ENCODE data around the gene LRRC27.
"Not testable (repeated sequence)": the region's sequence is repeated elsewhere in the genome, so short reads cannot be mapped to it uniquely, and the experiment has no call there.

The LRRC27 gene

DNA sequence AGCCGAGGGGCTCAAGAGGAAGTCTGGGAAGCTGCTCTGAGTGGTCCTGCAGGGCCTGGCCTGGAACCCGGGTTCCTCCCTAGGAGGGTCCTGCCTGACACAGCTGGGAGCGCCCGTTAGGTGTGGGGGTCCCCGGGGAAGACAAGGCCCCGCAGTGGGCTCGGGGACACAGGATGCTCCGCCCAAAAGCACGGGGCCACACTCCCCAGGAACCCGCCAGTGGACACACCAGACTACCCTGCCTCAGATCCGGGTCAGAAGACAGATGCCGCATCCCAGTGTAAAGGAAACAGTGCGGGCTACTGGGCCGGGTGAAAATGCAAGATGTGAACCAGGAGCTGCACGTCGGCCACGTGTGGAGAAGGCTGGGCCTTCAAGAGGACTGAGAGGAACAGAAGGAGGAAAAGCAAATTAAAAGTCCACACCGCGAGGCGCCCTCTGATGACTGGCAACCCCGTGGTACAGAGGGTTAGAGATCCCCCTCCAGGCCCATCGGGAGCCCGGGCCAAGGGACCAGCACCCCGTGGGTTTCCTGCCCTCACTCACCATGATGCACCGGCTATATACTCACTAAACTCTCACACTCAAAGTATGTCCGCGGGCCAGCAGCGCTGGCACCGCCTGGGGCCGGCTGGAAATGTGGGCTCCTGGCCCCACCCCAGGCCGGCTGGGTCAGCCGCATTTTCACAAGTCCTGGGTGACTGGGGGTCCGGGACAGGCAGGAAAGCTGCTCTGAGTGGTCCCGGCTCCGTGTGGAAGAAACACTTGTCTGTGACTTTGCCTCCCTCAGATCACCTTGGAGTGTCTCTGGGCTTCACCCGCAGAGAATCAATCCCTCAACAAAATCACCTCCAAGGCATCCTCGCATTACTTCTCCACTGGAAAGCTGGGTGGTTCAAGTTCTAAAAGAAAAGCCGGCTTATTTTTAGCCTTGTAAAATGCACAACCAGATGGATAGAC is 30.3 kb upstream of the LRRC27 start:
- no peak for DNase-seq

- DNase-seq, result no peak
These were observed 29.3 kb upstream of the LRRC27 start for GRCh38 chr10:132302421-132303310.

GRCh38 chr10:132303361-132304115 is 28.5 kb upstream of the LRRC27 start:
- DNase-seq, result no peak

GRCh38 chr10:132304756-132305509 is 27.1 kb upstream of the LRRC27 start:
- DNase-seq, result no peak

DNA sequence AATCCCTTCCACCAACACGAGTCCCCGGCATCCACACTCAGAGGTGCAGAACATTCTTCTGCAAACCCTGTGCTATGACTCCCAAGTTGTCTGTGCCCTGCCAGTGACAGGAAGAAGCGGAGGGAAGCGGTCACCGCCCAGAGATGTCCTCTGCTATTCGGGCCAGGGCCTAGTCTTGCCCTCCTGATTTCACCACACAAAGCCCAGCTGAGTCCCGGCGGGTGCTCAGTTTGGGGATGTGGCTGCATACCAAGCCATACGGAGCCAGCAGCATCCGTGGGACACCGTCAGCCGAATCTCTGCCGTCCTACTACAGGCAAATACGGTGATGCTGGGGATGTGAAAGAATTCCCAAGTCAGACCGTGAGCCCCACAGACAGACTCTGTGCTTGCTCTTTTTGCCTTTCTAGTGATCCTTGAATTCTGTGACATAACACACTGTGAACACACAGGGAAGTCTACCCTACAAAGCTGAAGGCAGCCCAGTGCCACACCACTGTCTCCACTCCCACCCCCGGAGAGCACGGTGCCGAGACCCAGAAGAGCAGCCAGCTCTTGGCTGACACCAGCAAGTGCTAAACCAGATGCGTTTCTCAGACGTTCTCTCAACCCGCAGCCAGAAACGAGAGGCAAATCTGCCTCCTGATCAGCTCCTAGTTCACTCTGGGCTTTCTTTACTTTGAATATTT is 26.2 kb upstream of the LRRC27 start:
- DNase-seq, result no peak

DNA sequence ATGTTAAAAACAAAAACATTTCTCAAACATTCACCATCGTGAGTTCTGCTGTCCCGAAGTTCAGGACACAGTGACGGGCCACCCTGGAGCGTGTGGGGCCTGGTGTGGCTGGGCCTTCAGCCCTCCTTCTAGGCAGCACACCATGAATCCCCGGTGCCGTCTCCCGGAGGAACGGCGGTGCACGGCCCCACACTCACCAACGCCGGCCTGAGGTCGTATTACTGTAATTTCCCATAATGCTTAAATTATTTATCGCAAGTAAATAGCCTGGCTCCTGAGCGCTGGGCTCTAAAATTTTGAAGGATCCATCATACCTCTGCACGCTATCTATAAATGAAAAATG is 25.7 kb upstream of the LRRC27 start:
- DNase-seq, result no peak

- DNase-seq, result peak; percentile 42
These were observed 24.9 kb upstream of the LRRC27 start for GRCh38 chr10:132306864-132307751.

- peak; percentile 92 for DNase-seq
These were observed 24.0 kb upstream of the LRRC27 start, which contains the start of gene STK32C for GRCh38 chr10:132307823-132308586. Gene STK32C, minus strand, starts transcription at chr10:132307950. Its CDS starts 117 bp downstream, at chr10:132307833.

DNA sequence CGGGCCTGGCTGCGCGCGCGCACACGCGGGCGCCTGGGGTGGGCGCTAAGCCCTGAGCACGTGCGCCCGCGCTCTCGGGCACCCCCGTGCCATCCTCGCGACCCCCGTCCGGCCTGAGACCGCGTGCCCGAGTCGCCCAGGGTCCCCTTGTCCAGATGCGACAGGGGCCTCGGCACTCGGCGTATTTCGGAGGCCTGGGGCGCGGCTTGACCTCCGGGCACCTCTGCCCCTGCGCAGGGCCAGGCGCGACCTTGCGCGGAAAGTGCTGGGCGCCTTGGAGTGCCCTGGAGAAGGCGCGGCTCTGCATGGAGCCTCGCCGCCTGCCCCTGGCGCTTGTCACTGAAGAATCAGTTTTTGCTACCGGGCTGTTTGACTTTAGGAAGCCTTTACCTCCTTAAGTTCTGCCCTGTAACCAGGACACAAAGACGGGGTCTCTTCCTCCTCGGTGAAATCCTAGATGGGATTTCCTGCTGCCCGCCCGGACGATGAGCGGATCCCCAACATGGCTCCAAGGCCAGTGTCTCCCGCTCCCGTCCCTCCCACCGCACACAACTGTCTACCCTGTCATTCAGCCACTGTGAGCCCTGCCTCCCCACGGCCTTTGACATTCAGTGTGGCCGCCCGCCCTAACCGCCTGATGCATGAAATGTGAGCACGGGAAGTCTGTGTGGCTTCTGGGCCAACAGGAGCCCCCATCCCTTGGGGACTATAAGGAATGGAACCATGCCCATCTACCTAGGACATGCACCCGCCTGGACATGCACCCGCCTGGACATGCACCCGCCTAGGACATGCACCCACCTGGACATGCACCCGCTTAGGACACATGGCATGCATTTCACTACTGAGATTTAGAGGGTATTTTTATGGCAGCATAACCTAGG is 23.2 kb upstream of the LRRC27 start:
- DNase-seq, result no peak

DNA sequence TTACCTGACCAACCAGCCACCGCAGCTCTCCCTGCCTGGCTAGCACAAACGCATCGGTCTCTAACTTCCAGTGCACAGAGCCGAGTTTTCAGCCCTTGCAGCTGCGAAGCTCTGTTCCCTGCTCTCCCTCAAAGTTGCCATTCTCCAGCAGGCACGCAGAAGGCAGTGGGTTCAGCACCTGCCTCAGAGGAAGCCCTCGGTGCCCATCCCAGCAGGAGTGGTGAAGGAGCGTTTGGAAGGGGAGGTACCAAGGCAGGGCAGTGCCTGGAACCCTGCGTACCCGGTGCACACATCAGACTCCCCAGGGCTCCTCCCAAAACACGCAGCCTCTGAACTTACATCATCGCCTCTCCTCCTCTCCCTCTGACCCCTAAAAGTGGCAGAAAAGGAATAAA is 22.5 kb upstream of the LRRC27 start:
- no peak for DNase-seq

GRCh38 chr10:132309879-132310591 is 22.0 kb upstream of the LRRC27 start:
- no peak for DNase-seq

- no peak for DNase-seq
These were observed 21.2 kb upstream of the LRRC27 start for GRCh38 chr10:132310701-132311337.

DNA sequence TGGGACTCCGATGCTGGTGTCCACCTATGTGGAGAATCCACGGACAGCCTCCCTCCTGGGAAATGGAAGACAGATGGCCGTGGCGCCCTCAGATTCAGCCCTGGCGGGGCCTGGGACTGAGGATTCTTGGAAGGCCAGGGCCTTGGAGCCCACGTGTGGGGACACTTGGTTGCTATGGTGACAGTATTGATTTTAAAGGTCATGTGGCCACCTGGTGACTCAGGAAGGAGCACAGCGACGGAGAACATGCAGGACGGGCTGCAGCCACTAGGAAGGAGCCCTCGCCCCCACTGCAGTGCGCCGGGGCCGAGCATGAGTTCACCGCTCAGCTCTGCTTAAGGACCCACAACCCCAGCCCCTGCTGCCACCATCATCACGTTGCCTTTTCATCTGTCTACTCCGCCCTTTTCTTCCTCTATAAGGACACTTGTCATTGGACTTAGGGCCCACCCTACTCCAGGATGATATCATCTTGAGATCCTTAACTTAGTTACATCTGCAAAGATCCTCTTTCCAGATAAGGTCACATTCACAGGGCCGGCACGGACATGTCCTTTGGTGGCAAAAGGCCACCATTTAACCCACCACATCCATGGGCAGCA is 20.6 kb upstream of the LRRC27 start:
- no peak for DNase-seq

GRCh38 chr10:132313305-132313704 is 18.7 kb upstream of the LRRC27 start:
- no peak for DNase-seq

DNA sequence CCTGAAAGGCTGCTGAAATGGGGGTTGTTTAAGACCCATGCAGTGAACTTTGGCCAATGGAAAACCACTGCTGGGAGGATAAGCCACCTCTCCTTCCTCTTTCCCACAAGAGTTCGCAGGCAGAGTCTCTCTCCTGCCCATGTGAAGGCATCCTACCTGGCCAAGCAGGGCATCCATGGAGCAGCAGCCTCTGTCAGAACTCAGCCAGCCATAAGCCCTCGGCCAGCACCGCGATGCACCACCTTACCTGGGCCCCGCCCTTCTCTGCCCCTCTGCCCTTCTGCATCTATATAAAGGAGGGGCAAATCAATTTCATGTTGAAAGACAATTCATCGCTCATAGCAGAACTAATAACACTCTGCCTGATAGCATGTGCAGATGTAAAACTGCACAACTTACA is 18.1 kb upstream of the LRRC27 start:
- no peak for DNase-seq

GRCh38 chr10:132314336-132314735 is 17.7 kb upstream of the LRRC27 start:
- no peak for DNase-seq

- DNase-seq, result not testable (repeated sequence)
These were observed 17.1 kb upstream of the LRRC27 start for GRCh38 chr10:132314881-132315280.

Measured in stimulated activated CD4-positive, alpha-beta T cell treated with anti-CD3 and anti-CD28 coated beads, Interleukin-4, amount 100 ng/mL, for 1 hour (primary cell).